Measurements from ENCODE around the gene STK25. TPM values are rescaled to one million over a fixed set of nuclear protein-coding genes. Genes with fewer than 3 reads are reported as not detected.

The STK25 gene
- total RNA-seq, 2 experiments from 2014 or later, result 108 to 130 TPM

DNA sequence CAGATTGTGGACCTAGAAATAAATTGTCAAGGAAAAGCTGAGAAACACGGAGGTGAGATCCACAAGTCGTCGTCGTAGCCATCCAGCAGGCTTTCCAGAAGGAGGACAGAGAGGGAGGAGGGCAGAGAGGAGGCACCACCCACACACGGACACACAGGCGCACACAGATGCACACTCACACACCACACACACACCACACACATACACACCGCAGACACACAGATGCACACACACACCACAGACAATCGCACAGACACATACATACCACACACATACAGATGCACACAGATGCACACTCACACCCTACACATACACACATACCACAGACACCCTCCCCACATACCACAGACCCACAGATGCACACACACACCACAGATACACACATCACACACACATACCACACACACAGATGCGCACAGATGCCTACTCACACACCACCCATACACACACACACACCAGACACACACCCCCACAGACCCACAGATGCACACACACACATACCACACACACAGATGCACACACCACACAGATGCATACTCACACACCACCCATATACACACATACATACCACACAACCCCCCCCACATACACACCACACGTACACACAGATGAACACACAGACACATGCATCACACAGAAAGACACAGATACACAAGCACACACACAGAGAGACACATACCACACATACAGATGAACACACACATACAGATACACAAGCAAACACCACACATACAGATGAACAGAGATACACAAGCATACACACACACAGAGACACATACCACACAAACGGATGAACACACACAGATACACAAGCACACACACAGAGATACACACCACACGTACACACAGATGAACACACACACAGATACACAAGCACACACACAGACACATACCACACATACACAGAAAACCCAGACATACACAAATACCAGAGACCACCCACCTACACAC, 37.4 kb upstream of the STK25 start:
- Mint-ChIP-seq H3K27ac (no peak overlapping the region), H3K36me3 (no peaks in the 10 kb centered on the region), H3K9me3 (ENCODE audit: low read depth) (no peaks in the 10 kb centered on the region), H3K4me1 (no peaks in the 10 kb centered on the region), H3K4me3 (no peak overlapping the region), H3K27me3 (peaks cover 18% of the 10 kb centered on the region)
- no peak for ATAC-seq
- CTCF ChIA-PET, result no interaction called here
- no peak for DNase-seq

DNA sequence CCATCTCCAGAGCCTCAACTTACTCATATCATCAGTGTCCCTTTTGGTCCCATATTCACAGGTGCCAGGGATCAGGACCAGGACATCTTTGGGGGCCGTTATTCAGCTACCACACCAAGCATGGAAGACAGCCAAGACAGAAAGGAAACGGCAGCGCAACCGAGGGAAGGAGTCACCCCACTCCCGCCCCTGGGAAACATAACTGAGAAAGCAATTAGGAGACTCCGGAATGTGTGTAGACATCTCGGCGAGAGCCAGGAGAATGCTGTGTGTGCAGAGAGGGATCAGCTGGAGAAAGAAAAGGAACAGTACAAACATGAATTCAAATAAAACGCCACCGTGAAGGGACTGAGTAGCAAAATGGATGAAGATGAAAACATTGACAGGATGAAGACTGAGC, 36.7 kb upstream of the STK25 start:
- Mint-ChIP-seq H3K4me3 (no peak overlapping the region), H3K4me1 (peaks cover 3% of the 10 kb centered on the region), H3K9me3 (ENCODE audit: low read depth) (no peaks in the 10 kb centered on the region), H3K36me3 (no peaks in the 10 kb centered on the region), H3K27me3 (peaks cover 25% of the 10 kb centered on the region), H3K27ac (no peak overlapping the region)
- no peak for ATAC-seq
- DNase-seq, result no peak
- CTCF ChIA-PET, result no interaction called here

DNA sequence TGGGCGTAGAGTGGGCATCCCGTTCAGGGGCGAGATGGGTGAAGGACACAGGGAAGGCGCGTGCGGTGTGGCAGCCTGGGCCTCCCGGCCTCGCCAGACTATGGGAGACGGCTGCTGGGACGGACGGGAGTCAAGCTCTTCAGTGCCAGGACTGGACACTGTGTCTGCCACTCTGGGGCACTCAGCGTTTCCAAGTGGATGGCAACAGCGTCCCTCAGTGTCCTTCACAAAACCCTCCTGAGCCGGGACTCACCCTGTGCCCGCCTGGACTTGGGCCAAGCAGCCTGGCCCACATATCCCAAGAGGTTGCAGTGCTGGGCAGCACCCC, 33.9 kb upstream of the STK25 start:
- CTCF ChIA-PET, result no interaction called here
- no peak for DNase-seq
- no peak for ATAC-seq
- Mint-ChIP-seq H3K9me3 (ENCODE audit: low read depth) (no peaks in the 10 kb centered on the region), H3K36me3 (no peaks in the 10 kb centered on the region), H3K27ac (no peak overlapping the region), H3K4me3 (no peak overlapping the region), H3K4me1 (peaks cover 3% of the 10 kb centered on the region), H3K27me3 (peaks cover 24% of the 10 kb centered on the region)

DNA sequence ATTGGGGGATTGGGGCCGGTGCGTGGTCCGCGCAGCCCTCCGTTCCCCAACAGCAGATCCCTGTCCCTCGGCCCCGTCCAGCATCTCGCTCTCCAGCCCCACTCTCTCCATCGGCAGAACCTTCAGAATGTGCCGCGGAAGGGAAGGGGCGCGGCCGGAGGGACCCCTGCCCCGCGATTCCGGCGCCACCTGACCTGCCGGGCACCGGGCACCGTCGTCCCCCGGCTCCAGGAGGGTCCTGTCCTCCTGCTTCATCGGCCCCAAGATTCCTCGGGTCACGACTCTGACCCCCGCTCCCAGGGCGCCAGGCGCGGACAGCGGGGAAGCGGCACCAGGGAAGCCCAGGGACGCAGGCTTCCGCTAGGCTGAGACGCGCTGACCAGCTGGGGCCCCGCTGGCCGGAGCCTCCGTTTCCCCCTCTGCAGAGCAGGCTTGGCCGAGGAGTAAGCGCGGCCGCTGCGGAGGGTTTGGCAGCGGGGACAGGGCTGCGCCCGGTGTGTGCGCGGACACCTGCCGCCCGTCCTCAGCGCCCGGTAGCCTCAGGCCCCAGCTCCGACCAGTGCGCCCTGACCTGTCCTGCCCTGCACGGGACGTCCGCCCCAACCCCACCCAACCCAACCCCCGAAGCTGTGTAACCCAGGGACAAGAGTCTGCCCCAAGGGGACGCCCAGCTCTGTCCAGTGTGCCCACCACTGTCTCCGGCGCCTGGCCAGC, 33.3 kb upstream of the STK25 start:
- CTCF ChIA-PET, result no interaction called here
- H3K9me3 Mint-ChIP-seq (ENCODE audit: low read depth), result no peaks in the 10 kb centered on the region
- H3K36me3 Mint-ChIP-seq, result no peaks in the 10 kb centered on the region
- ATAC-seq (no peak), DNase-seq (no peak)
- H3K4me1 Mint-ChIP-seq, result peaks cover 3% of the 10 kb centered on the region
- H3K27me3 Mint-ChIP-seq, result peaks cover 24% of the 10 kb centered on the region
- no peak overlapping the region for H3K4me3 Mint-ChIP-seq
- no peak overlapping the region for H3K27ac Mint-ChIP-seq

DNA sequence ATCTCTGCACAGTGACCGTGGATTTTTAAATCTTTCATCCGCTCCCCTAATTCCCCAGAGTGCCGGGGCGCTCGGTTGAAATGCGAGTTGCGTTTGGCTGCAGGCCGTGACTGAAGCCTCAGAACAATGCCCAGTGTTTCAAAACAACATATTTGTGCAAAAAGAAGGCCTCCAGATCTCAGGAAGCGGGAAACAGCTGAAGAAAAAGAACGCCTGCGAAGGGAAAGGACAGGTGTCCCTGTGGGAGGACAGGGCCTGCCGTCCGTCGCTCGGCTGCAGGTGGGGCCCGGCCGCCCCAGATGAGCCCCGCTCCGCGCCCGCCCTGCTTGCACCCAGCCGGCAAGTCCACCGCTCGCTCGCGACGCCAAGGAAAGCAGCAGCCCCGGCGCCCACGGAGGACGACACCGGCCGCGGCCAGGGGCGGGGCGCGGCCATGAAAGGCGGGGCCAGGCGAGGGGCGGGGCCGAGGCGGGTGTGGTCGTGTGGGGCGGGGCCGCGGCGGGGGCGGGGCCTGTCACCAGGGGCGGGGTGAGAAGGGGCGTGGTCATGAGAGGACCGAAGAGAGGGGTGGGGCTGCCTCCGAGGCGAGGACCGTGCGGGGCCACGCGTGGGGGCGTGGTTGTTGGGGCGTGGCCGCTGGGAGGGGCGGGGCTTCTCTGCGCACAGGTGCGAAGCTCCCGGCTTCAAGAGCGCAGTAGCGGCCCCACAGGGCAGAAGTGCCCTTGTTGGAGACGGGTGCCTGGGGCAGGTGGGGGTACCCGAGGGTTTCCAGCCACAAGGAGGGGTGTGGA, 32.6 kb upstream of the STK25 start:
- DNase-seq, result peak; percentile 73
- peaks cover 26% of the 10 kb centered on the region for H3K27me3 Mint-ChIP-seq
- no peak overlapping the region for H3K4me3 Mint-ChIP-seq
- H3K4me1 Mint-ChIP-seq, result peaks cover 3% of the 10 kb centered on the region
- CTCF ChIA-PET, result interaction anchor here (1.1 to 1.4 kb wide), 2 partner anchors 35 to 149 kb away, joined by 3 read pairs; no protein-coding TSS in a partner anchor
- ATAC-seq, result peak; percentile 79
- H3K36me3 Mint-ChIP-seq, result no peaks in the 10 kb centered on the region
- no peak overlapping the region for H3K27ac Mint-ChIP-seq
- no peaks in the 10 kb centered on the region for H3K9me3 Mint-ChIP-seq (ENCODE audit: low read depth)

DNA sequence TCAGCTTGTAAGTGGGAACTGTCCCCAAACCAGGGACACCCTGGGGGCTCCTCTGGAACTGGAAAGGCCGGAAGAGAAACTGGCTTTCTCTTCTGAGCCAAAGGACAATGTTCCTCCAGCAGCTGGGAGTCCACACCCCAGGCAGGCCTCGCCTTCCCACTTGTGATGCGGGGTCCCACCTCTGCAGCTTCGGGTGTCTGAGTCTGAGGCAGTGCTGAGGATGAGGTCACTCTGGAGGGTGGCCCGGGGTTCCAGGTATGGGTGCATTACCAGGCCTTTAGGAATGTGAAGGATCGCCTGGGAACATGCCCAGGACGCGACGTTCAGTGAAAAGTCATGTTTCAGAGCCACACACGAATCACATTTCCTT, 32.0 kb upstream of the STK25 start:
- ATAC-seq (no peak), DNase-seq (no peak)
- no peak overlapping the region for H3K27ac Mint-ChIP-seq
- H3K4me1 Mint-ChIP-seq, result peaks cover 3% of the 10 kb centered on the region
- CTCF ChIA-PET, result interaction anchor here (1.1 to 1.4 kb wide), 2 partner anchors 34 to 148 kb away, joined by 3 read pairs; no protein-coding TSS in a partner anchor
- H3K4me3 Mint-ChIP-seq, result no peak overlapping the region
- no peaks in the 10 kb centered on the region for H3K9me3 Mint-ChIP-seq (ENCODE audit: low read depth)
- no peaks in the 10 kb centered on the region for H3K36me3 Mint-ChIP-seq
- peaks cover 26% of the 10 kb centered on the region for H3K27me3 Mint-ChIP-seq

DNA sequence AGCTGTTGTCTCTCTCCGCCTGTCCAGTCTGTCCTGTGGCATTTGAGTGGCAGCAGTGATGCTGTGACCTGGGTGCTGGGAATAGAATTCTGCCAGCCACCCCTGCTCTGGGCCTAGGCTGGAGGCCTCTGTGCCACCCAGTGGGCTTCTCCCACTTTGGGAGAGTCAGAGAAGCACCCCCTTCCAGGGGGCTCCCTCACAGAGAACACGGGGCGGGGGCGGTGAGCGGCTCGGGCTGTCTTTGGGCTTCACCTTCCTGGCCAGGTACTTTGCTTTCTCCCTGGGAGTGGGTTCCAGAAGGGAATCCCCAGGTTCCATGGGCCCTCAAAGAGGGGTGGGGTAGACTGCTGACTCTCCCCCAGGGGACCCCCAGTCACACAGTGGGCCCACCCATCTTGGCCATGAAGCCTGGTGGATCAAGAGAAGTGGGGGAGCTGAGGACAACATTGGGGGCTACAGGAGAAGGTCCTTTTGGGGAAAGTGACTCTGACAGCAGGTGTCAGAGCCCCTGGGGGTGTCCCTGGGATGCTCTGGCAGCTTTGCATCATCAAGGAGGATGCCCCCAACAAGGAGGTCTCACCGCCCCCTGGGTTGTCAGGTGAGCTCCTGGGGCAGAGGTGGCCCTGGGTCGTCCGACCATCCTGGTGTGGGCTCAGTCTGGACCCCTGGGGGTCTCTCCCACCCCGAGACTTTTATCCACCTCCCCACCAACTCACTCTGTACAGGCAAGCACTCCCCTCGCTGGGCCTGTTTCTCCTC, 31.4 kb upstream of the STK25 start:
- CTCF ChIA-PET, result interaction anchor here (1.4 kb wide), 1 partner anchor 34 kb away, joined by 3 read pairs; no protein-coding TSS in a partner anchor
- Mint-ChIP-seq H3K4me3 (no peak overlapping the region), H3K9me3 (ENCODE audit: low read depth) (no peaks in the 10 kb centered on the region), H3K27me3 (peaks cover 26% of the 10 kb centered on the region), H3K27ac (no peak overlapping the region), H3K36me3 (no peaks in the 10 kb centered on the region), H3K4me1 (peaks cover 3% of the 10 kb centered on the region)
- DNase-seq (no peak), ATAC-seq (no peak)

DNA sequence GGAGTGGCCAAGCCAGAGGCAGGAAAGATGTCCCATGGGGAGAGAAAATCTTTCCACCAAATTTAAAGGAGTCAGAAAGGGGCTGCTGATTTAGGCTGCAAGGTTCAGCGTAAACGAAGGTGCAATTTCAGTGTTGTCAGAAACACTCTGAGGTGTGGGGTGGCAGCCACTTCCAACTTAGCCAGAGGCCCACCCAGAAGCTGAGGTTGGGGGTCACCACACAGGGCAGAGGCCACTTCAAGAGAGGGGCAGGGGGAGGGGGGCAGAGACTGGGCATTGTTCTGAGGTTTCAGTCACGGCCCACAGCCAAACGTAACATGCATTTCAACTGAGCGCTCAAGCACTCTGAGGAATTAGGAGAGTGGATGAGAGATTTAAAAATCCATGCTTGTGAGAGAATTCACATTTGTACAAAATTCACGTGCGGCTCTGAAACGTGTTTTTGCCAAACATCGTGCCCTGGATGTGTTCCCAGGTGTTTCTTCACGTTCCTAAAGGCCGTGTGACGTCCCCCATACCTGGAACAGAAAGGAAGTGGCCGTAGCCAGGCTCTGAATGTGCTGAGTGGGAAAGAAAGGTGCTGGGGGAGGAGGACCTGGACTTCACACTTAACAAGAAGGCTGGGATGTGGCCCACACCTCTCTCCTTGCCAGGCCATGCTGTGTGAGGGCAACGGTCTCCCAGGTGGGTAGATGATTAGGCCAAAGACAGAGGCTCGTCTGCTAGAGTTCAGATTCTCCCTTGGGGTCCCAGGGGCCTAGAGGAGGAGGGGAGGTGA, 30.6 kb upstream of the STK25 start:
- peaks cover 3% of the 10 kb centered on the region for H3K4me1 Mint-ChIP-seq
- ATAC-seq, result no peak
- H3K27ac Mint-ChIP-seq, result no peak overlapping the region
- peaks cover 26% of the 10 kb centered on the region for H3K27me3 Mint-ChIP-seq
- H3K9me3 Mint-ChIP-seq (ENCODE audit: low read depth), result no peaks in the 10 kb centered on the region
- H3K4me3 Mint-ChIP-seq, result no peak overlapping the region
- CTCF ChIA-PET, result no interaction called here
- DNase-seq, result no peak
- no peaks in the 10 kb centered on the region for H3K36me3 Mint-ChIP-seq

DNA sequence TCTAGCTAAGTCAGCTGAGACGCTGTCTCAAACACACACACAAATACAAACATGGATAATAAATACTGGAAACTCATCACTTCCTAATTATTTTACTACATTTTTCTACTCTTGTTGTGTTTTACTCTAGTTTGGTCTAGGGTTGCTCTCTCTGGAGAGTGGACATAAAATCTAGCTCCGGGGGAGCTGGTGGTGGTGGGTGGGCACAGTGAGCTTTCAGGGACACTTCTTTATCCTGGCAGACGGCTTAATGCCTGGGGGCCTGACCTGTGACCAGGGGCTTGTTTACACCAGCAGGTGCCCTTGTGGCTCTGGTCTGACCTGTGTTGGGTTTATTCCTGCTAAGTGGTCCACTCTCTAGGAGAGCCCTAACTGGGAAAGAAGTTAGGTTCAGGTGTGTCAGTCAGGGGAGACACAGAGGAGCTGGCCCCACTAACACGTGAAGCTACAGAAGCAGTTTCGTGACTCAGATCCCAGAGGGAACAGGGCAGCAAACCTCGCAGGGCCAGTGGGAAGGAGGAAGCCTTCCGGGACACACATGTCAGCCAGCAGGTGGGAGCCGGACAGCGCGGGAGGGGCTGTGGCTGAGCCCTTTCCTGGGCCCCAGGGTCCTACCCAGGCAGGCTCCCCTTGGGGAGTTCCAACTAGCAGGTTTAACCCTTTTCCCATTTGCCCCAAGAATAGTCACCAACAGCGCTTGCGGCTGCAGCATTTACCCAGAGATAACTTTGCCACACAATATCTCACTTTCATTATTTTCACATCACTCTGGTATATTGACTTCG, 27.7 kb upstream of the STK25 start:
- no peak for ATAC-seq
- H3K36me3 Mint-ChIP-seq, result no peaks in the 10 kb centered on the region
- H3K27ac Mint-ChIP-seq, result no peak overlapping the region
- DNase-seq, result no peak
- H3K4me3 Mint-ChIP-seq, result no peak overlapping the region
- H3K4me1 Mint-ChIP-seq, result peaks cover 3% of the 10 kb centered on the region
- H3K9me3 Mint-ChIP-seq (ENCODE audit: low read depth), result no peaks in the 10 kb centered on the region
- H3K27me3 Mint-ChIP-seq, result peaks cover 15% of the 10 kb centered on the region
- CTCF ChIA-PET, result no interaction called here

DNA sequence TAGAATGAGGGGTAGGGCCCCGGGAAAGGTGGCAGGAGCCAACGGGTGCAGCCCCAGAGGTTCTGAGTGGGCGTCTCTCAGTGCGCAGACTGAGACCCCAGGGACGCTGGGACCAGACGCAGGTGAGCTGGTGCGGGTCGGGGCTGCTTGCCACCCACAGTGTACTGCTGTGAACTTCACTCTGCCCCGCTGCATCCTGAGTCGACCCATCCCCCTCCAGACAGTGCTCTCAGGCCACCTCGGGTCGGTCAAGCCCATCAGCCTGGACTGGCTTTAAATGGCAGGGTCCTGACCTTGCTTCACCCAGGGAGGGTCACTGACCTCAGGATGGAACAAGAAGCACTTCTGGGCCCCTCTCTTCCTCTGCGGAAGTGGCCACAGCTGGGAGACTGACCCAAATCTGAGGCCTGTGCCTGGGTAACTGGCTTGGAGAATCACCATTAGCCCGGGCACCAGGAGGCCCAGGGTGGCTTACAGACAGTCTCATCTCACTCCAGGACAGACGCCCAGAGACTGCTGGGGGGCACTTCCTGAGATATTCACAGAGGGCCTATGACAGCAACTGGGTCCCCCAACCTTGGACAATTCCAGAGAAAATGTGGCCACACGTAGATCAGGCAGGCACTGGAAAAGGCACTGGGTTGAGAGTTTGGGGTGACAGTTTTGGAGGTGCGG, 26.5 kb upstream of the STK25 start:
- no peak for ATAC-seq
- no peaks in the 10 kb centered on the region for H3K36me3 Mint-ChIP-seq
- CTCF ChIA-PET, result no interaction called here
- no peaks in the 10 kb centered on the region for H3K9me3 Mint-ChIP-seq (ENCODE audit: low read depth)
- H3K4me1 Mint-ChIP-seq, result no peaks in the 10 kb centered on the region
- H3K4me3 Mint-ChIP-seq, result no peak overlapping the region
- peaks cover 8% of the 10 kb centered on the region for H3K27me3 Mint-ChIP-seq
- no peak for DNase-seq
- no peak overlapping the region for H3K27ac Mint-ChIP-seq

DNA sequence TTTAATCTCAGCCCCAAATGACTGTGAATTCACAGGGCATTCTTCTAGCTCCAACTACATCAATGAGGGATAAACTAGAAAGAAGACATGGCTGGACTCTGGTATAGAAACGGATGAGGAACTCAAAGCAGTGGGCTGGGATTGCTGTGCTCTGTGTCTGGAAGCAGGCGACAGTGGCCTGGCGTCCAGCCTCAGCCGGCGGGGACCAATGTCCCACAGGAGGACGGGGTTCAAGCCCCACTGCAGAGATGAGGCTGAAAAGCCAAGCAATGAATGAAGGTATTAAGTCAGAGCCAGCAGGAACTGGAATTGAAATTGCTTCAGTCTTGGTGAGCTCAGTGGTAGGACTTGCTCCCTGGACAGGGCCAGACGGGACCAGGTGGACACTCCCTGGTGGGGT, 25.9 kb upstream of the STK25 start:
- Mint-ChIP-seq H3K27me3 (peaks cover 7% of the 10 kb centered on the region), H3K36me3 (no peaks in the 10 kb centered on the region), H3K9me3 (ENCODE audit: low read depth) (no peaks in the 10 kb centered on the region), H3K4me1 (no peaks in the 10 kb centered on the region), H3K4me3 (no peak overlapping the region), H3K27ac (no peak overlapping the region)
- CTCF ChIA-PET, result no interaction called here
- no peak for DNase-seq
- ATAC-seq, result no peak

Data from activated CD8-positive, alpha-beta memory T cell treated with anti-CD3 and anti-CD28 coated beads, Interleukin-2, amount 10 ng/mL, durations not matched to agents 7 days and 5 days (primary cell).